ENCODE data around the gene VAMP7.
"Not testable (repeated sequence)": the region's sequence is repeated elsewhere in the genome, so short reads cannot be mapped to it uniquely, and the experiment has no call there.

Gene VAMP7

GRCh38 chrX:155881158-155881993, at the start of gene VAMP7:
TSS of gene VAMP7 (plus strand) at chrX:155881345. CDS start at chrX:155889467, 8,122 bp downstream.
- DNase-seq, result peak; percentile 94

- no peak for DNase-seq
These were observed 39.9 kb upstream of the VAMP7 start for GRCh38 chrX:155841232-155841631.

- DNase-seq, result not testable (repeated sequence)
These were observed 29.4 kb upstream of the VAMP7 start for GRCh38 chrX:155851786-155852185.

GRCh38 chrX:155857561-155857960, 23.6 kb upstream of the VAMP7 start:
- DNase-seq, result peak; percentile 6

GRCh38 chrX:155864655-155865054, 16.5 kb upstream of the VAMP7 start:
- DNase-seq, result no peak

GRCh38 chrX:155865193-155865592, 16.0 kb upstream of the VAMP7 start:
- no peak for DNase-seq

GRCh38 chrX:155867821-155868220, 13.3 kb upstream of the VAMP7 start:
- DNase-seq, result no peak

- DNase-seq, result no peak
These were observed 10.2 kb upstream of the VAMP7 start for GRCh38 chrX:155870958-155871357.

GRCh38 chrX:155871934-155872333, 9.2 kb upstream of the VAMP7 start:
- peak; percentile 85 for DNase-seq

GRCh38 chrX:155873188-155873587, 8.0 kb upstream of the VAMP7 start:
- DNase-seq, result peak; percentile 15

GRCh38 chrX:155874571-155875244, 6.4 kb upstream of the VAMP7 start:
- no peak for DNase-seq

GRCh38 chrX:155876704-155877103, 4.4 kb upstream of the VAMP7 start:
- no peak for DNase-seq

- no peak for DNase-seq
These were observed 3.9 kb upstream of the VAMP7 start for GRCh38 chrX:155877288-155877687.

- DNase-seq, result peak; percentile 37
These were observed 473 bp upstream of the VAMP7 start for GRCh38 chrX:155880586-155881157.

- no peak for DNase-seq
These were observed 5.3 kb downstream of the VAMP7 start for GRCh38 chrX:155886409-155886808.

GRCh38 chrX:155888139-155888538, 7.0 kb downstream of the VAMP7 start:
- DNase-seq, result no peak

GRCh38 chrX:155889328-155889727, 8.2 kb downstream of the VAMP7 start:
- no peak for DNase-seq

- DNase-seq, result no peak
These were observed 10.5 kb downstream of the VAMP7 start for GRCh38 chrX:155891446-155892210.

GRCh38 chrX:155893521-155893920, 12.4 kb downstream of the VAMP7 start:
- DNase-seq, result no peak

- no peak for DNase-seq
These were observed 15.4 kb downstream of the VAMP7 start for GRCh38 chrX:155896512-155896911.

- DNase-seq, result no peak
These were observed 18.2 kb downstream of the VAMP7 start for GRCh38 chrX:155899366-155899765.

GRCh38 chrX:155900765-155901164, 19.6 kb downstream of the VAMP7 start:
- DNase-seq, result no peak

GRCh38 chrX:155907661-155908060, 26.5 kb downstream of the VAMP7 start:
- DNase-seq, result not testable (repeated sequence)

Data from NCI-H69 (cell line).